K562 (cell line): ENCODE data around the gene TAAR1. TPM values are rescaled to one million over a fixed set of nuclear protein-coding genes. Genes with fewer than 3 reads are reported as not detected.
A peak's percentile ranks its signal among the peaks of the same experiment; 100 is the strongest.

Experiments
- ATAC-seq: fragments of 200-7000 bp; cut with Tn5 transposase; 3 replicates; pipeline ENCODE4 v1.9.1; 2020; ENCODE audit warnings: moderate library complexity
- BruUV-seq: library from RNA; stranded (reverse); fragments of 400-500 nt; replicated peaks from 2 replicates; lab custom pipeline; 2021; lab: Mats Ljungman, UMichigan
- CTCF ChIA-PET: fragments of 300-600 bp; formaldehyde crosslinking; extraction: SDS; loops from one replicate; lab custom pipeline; 2021; ENCODE audit warnings: low intra/inter-chr PET ratio; lab: Yijun Ruan, JAX
- POLR2A ChIA-PET: fragments of 300-600, 350-650 bp; sonication (Branson Sonifier 250); formaldehyde crosslinking; extraction: SDS; loops from one replicate; lab custom pipeline; 2021; ENCODE audit warnings: antibody characterized with exemption, inconsistent platforms; lab: Yijun Ruan, JAX
- DNase-seq, 4 experiments: peaks; one replicate each; pipeline versions ENCODE4 v3.0.0 to v3.0.0-alpha.2; 2011 to 2018; ENCODE audit warnings: low spot score in 3 of 4, mixed read lengths in 3 of 4; ENCODE audit errors: extremely low read depth in 1 of 4
- FAIRE-seq: peaks from 2 replicates; lab custom pipeline; 2011; peaks lifted over from hg19 to GRCh38; lab: Jason Lieb, UNC
- H2AFZ ChIP-seq: 2 replicates; pipeline ENCODE4 v1.6.0; 2011; ENCODE audit warnings: low read depth, low read length, control low read depth, inconsistent platforms
- H3K27ac ChIP-seq: fragments of 200-600 bp; 3 replicates; pipeline ENCODE4 v1.8.0; 2011; ENCODE audit warnings: low read depth, mild to moderate bottlenecking, control low read depth, inconsistent platforms, low read length, moderate library complexity, mixed read lengths; ENCODE audit errors: extremely low read depth
- H3K27me3 ChIP-seq, 2 experiments: fragments of 300-600 bp in 1 of 2; 2 replicates in 1 of 2; 3 replicates in 1 of 2; pipeline versions ENCODE4 v1.6.0 to v1.8.0; 2011; ENCODE audit warnings: inconsistent platforms in 2 of 2, low read length in 2 of 2, mild to moderate bottlenecking in 1 of 2, mixed read lengths in 1 of 2, moderate library complexity in 1 of 2; ENCODE audit not compliant: control insufficient read depth in 2 of 2, insufficient read depth in 2 of 2
- H3K36me3 ChIP-seq: fragments of 300-600 bp; 3 replicates; pipeline ENCODE4 v1.8.0; 2011; ENCODE audit warnings: mild to moderate bottlenecking, low read length, inconsistent platforms; ENCODE audit not compliant: control insufficient read depth, insufficient read depth
- H3K4me1 ChIP-seq, 2 experiments: fragments of 200-600 bp in 1 of 2; replicated peaks in 1 of 2; 2 replicates in 1 of 2; 3 replicates in 1 of 2; pipeline versions ENCODE4 v1.5.1 to v1.8.0; 2011; ENCODE audit warnings: inconsistent platforms in 2 of 2, low read length in 2 of 2, mild to moderate bottlenecking in 1 of 2, mixed read lengths in 1 of 2, moderate library complexity in 1 of 2; ENCODE audit not compliant: control insufficient read depth in 2 of 2, insufficient read depth in 2 of 2
- H3K4me2 ChIP-seq: 2 replicates; pipeline ENCODE4 v1.6.1; 2011; ENCODE audit warnings: low read length, control low read depth, inconsistent platforms, mixed read lengths; ENCODE audit not compliant: insufficient read depth
- H3K4me3 ChIP-seq: fragments of 200-600 bp; sonication (generic), shearing (Covaris generic); 2 replicates; pipeline ENCODE4 v1.5.1; 2016; ENCODE audit warnings: control low read depth, inconsistent platforms
- H3K79me2 ChIP-seq: fragments of 200-600 bp; 3 replicates; pipeline ENCODE4 v1.8.0; 2011; ENCODE audit warnings: low read length, inconsistent platforms; ENCODE audit not compliant: control insufficient read depth, insufficient read depth
- H3K9ac ChIP-seq, 2 experiments: 2 replicates each; pipeline versions ENCODE4 v1.6.0 to v1.6.1; 2011; ENCODE audit warnings: low read depth in 2 of 2, low read length in 2 of 2, control low read depth in 1 of 2, inconsistent platforms in 1 of 2, mild to moderate bottlenecking in 1 of 2, mixed read lengths in 1 of 2; ENCODE audit not compliant: insufficient read depth in 1 of 2
- H3K9me1 ChIP-seq: one replicate; pipeline ENCODE4 v1.6.0; 2011; ENCODE audit warnings: inconsistent platforms, mild to moderate bottlenecking, low read length, moderate library complexity; ENCODE audit not compliant: control insufficient read depth, insufficient read depth
- H3K9me3 ChIP-seq: replicated peaks from 2 replicates; pipeline ENCODE4 v1.5.1; 2011; ENCODE audit warnings: low read depth, low read length, inconsistent platforms; ENCODE audit not compliant: control insufficient read depth, insufficient read depth
- H4K20me1 ChIP-seq: replicated peaks from 2 replicates; pipeline ENCODE4 v1.6.1; 2011; ENCODE audit warnings: low read length, inconsistent platforms, mixed read lengths; ENCODE audit not compliant: control insufficient read depth, insufficient read depth
- C11orf30 ChIP-seq: fragments of 450-650 bp; IDR thresholded peaks from 2 replicates; pipeline ENCODE4 v1.6.1; 2016; ENCODE audit warnings: low read depth, mild to moderate bottlenecking
- CTCF ChIP-seq, 3 experiments: IDR thresholded peaks in 2 of 3; conservative IDR thresholded peaks in 1 of 3; 2 replicates each; pipeline ENCODE4 v1.5.1; 2011 to 2012; ENCODE audit warnings: low read length in 3 of 3, mild to moderate bottlenecking in 3 of 3, control low read depth in 2 of 3, improper control_type of control experiment in 1 of 3, inconsistent platforms in 1 of 3, low read depth in 1 of 3, mixed read lengths in 1 of 3, moderate library complexity in 1 of 3; ENCODE audit not compliant: insufficient read depth in 2 of 3
- ELF4 ChIP-seq: fragments of 450-650 bp; formaldehyde crosslinking; IDR thresholded peaks from 2 replicates; pipeline ENCODE4 v1.4.0; 2022; ENCODE audit warnings: missing genetic modification characterization
- HDAC6 ChIP-seq: IDR thresholded peaks from 2 replicates; pipeline ENCODE4 v1.6.1; 2012; ENCODE audit warnings: low read depth, mild to moderate bottlenecking, control low read depth, inconsistent platforms, low read length, moderate library complexity
- LCOR ChIP-seq: sonication (generic); formaldehyde crosslinking; IDR thresholded peaks from 2 replicates; pipeline ENCODE4 v1.8.0; 2022; ENCODE audit warnings: mild to moderate bottlenecking, missing genetic modification reagents
- PHB2 ChIP-seq: fragments of 450-650 bp; IDR thresholded peaks from 2 replicates; pipeline ENCODE4 v1.6.1; 2017; ENCODE audit warnings: low read depth
- PHF8 ChIP-seq: fragments of 200-600 bp; sonication (generic); IDR thresholded peaks from 2 replicates; pipeline ENCODE4 v1.6.1; 2012; ENCODE audit warnings: mixed run types, mild to moderate bottlenecking, inconsistent platforms, low read length, moderate library complexity, borderline replicate concordance
- PRPF4 ChIP-seq: fragments of 200-400 bp; formaldehyde crosslinking; IDR thresholded peaks from one replicate; pipeline ENCODE4 v1.6.1; 2017; ENCODE audit warnings: low read length, low read depth, mild to moderate bottlenecking; ENCODE audit not compliant: insufficient read depth, poor library complexity, severe bottlenecking
- RBM17 ChIP-seq: fragments of 200-400 bp; formaldehyde crosslinking; IDR thresholded peaks from 2 replicates; pipeline ENCODE4 v1.6.1; 2017; ENCODE audit warnings: low read depth, mild to moderate bottlenecking, low read length, borderline replicate concordance
- SETDB1 ChIP-seq: IDR thresholded peaks from one replicate; pipeline ENCODE4 v1.6.1; 2012; ENCODE audit warnings: low read length, control low read depth, inconsistent platforms
- SREBF2 ChIP-seq: sonication (generic); formaldehyde crosslinking; IDR thresholded peaks from 2 replicates; pipeline ENCODE4 v1.4.0; 2020; ENCODE audit warnings: mild to moderate bottlenecking, missing genetic modification reagents
- ZNF121 ChIP-seq: sonication (generic); formaldehyde crosslinking; conservative IDR thresholded peaks from 2 replicates; pipeline ENCODE4 v1.8.0; 2022; ENCODE audit warnings: missing genetic modification reagents
- ZNF212 ChIP-seq: fragments of 450-650 bp; formaldehyde crosslinking; IDR thresholded peaks from 2 replicates; pipeline ENCODE4 v1.4.0; 2020; ENCODE audit warnings: mild to moderate bottlenecking
- ZNF316 ChIP-seq: fragments of 450-650 bp; IDR thresholded peaks from 2 replicates; pipeline ENCODE4 v1.6.1; 2016
- ZNF436 ChIP-seq: fragments of 250-450, 450-650 bp; sonication (Bioruptor Pico); formaldehyde crosslinking; IDR thresholded peaks from 2 replicates; pipeline ENCODE4 v1.7.0; 2020; ENCODE audit warnings: mild to moderate bottlenecking
- ZNF780A ChIP-seq: fragments of 250-450 bp; sonication (Bioruptor Pico); IDR thresholded peaks from 2 replicates; pipeline ENCODE4 v1.5.0; 2021; ENCODE audit warnings: mild to moderate bottlenecking
- WGBS: fragments of 100-300 bp; shearing (Covaris generic); methylation state at CpG from one replicate; pipeline ENCODE4 v1.1.6; 2016; ENCODE audit warnings: low coverage, mixed read lengths; ENCODE audit not compliant: insufficient coverage; ENCODE audit errors: missing lambda C conversion rate; 5-methylcytosine and 5-hydroxymethylcytosine counted together
- in situ Hi-C: fragments of 300-500 bp; cut with MboI; formaldehyde crosslinking; loops from 4 replicates; pipeline ENCODE4 v1.15.0; 2018; ENCODE audit warnings: inconsistent platforms, mixed read lengths
- intact Hi-C: fragments of 100-400 bp; cut with micrococcal nuclease; formaldehyde crosslinking; loops from 2 replicates; pipeline ENCODE4 v1.14.2; 2022
- polyA plus RNA-seq, 8 experiments: library from polyadenylated mRNA; depleted of rRNA in 4 of 8; stranded (reverse) in 5 of 8; unstranded in 3 of 8; fragments of >200 nt; fragmentation: Nextera tagmentation in 2 of 8; fragmentation: Illumina TruSeq in 1 of 8; extraction: Ambion mirVana in 2 of 8; extraction: Trizol in 1 of 8; gene quantifications; 2 replicates each; pipeline versions ENCODE4 v1.2.1 to v1.2.3, GENCODE V29; 2011 to 2014; ENCODE audit warnings: inconsistent platforms in 1 of 8, missing spikeins in 1 of 8
- total RNA-seq, 7 experiments: library from RNA; depleted of rRNA in 6 of 7; stranded (reverse); fragments of >200 nt in 6 of 7; fragmentation: Illumina TruSeq in 2 of 7; extraction: Trizol in 2 of 7; gene quantifications; 2 replicates each; pipeline versions ENCODE4 v1.2.1 to v1.2.3, GENCODE V29; 2011 to 2021; ENCODE audit warnings: low replicate concordance in 1 of 7
- TF ChIP-seq, protein P1 (sequence below): fragments of 450-650 bp; IDR thresholded peaks from 2 replicates; pipeline ENCODE4 v1.6.1; 2016; ENCODE audit warnings: mild to moderate bottlenecking

The TAAR1 gene
- total and polyA plus RNA-seq, 9 of the 15 experiments (the other 6 are each of a cell fraction or from before 2014, with no cell fraction given), result not detected

GRCh38 chr6:132669690-132670291 is 10.8 kb upstream of the TAAR1 start (continued):
- peak; percentile 33 to 67 (median 45); a peak in 4 of 6 replicates for TF ChIP-seq CTCF (IDR thresholded peaks at IDR 0.05 in 2 of 3, conservative IDR thresholded peaks at IDR 0.05 in 1 of 3; ENCODE audit: insufficient read depth in 2 of 3, low read depth in 1 of 3, low read length in 3 of 3)
- TF ChIP-seq SREBF2 (CRISPR knock-in tag), result no peak
- TF ChIP-seq ELF4 (CRISPR knock-in tag), result peak; percentile 19; the same call in 1 of the 2 replicates
- no peak for TF ChIP-seq PHB2
- TF ChIP-seq ZNF121, result no peak

DNA sequence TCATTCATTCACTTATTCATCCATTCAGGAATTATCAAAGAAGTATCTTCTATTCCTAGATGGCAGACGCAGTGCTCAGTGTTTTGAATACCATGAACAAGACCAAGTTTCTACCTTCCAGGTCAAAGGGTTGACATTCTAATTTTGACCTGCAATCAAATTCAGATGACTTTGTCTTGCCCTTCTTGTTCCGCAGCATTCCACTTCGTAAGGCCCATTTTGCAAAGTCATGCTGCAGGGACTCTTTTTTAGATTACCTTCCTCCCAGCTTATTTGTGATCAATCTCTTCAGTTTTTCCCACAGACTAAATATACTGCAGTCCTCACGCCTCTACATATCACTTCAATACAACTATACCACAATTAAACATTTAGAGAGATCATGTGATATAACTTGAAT is 7.1 kb upstream of the TAAR1 start:
- CTCF ChIA-PET, result no interaction called here
- TF ChIP-seq PHF8, result no peak
- no peak for TF ChIP-seq RBM17
- peak; percentile 21; the same call in 1 of the 2 replicates for TF ChIP-seq C11orf30
- TF ChIP-seq SETDB1, result no peak
- no peak for TF ChIP-seq HDAC6
- no peak for TF ChIP-seq LCOR (CRISPR knock-in tag)
- peak; percentile 31; the same call in 1 of the 2 replicates for TF ChIP-seq ZNF316
- TF ChIP-seq PRPF4, result no peak
- TF ChIP-seq, protein P1, sequence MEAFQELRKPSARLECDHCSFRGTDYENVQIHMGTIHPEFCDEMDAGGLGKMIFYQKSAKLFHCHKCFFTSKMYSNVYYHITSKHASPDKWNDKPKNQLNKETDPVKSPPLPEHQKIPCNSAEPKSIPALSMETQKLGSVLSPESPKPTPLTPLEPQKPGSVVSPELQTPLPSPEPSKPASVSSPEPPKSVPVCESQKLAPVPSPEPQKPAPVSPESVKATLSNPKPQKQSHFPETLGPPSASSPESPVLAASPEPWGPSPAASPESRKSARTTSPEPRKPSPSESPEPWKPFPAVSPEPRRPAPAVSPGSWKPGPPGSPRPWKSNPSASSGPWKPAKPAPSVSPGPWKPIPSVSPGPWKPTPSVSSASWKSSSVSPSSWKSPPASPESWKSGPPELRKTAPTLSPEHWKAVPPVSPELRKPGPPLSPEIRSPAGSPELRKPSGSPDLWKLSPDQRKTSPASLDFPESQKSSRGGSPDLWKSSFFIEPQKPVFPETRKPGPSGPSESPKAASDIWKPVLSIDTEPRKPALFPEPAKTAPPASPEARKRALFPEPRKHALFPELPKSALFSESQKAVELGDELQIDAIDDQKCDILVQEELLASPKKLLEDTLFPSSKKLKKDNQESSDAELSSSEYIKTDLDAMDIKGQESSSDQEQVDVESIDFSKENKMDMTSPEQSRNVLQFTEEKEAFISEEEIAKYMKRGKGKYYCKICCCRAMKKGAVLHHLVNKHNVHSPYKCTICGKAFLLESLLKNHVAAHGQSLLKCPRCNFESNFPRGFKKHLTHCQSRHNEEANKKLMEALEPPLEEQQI, result no peak
- TF ChIP-seq ZNF436, result no peak
- no peak for TF ChIP-seq ZNF780A (CRISPR knock-in tag)
- TF ChIP-seq ZNF212 (CRISPR knock-in tag), result no peak

More for the DNA sequence above, 7.1 kb upstream of the TAAR1 start:
- H4K20me1 ChIP-seq, result no peaks in the 10 kb centered on the region
- 0% methylated on average over 4 of the region's 4 CpGs for WGBS
- ATAC-seq, result no peak
- H3K9ac ChIP-seq, result no peak overlapping the region
- no peaks in the 10 kb centered on the region for H3K9me3 ChIP-seq
- H3K4me1 ChIP-seq, result no peaks in the 10 kb centered on the region
- no peak overlapping the region for H3K4me2 ChIP-seq
- POLR2A ChIA-PET, result no interaction called here
- H3K9me1 ChIP-seq, result no peaks in the 10 kb centered on the region
- in situ Hi-C loops, result no loop called here
- H3K27ac ChIP-seq, result no peak overlapping the region
- H2AFZ ChIP-seq, result no peak overlapping the region
- H3K4me3 ChIP-seq, result no peak overlapping the region
- no peak for DNase-seq
- no TSS peak for BruUV-seq
- intact Hi-C loops, result loop anchor here (5.0 to 10.0 kb wide), 5 partner anchors 134 to 879 kb away; no protein-coding TSS in a partner anchor
- no peaks in the 10 kb centered on the region for H3K36me3 ChIP-seq
- H3K27me3 ChIP-seq, result no peaks in the 10 kb centered on the region
- H3K79me2 ChIP-seq, result no peaks in the 10 kb centered on the region
- FAIRE-seq, result no peak
